GM19023 (cell line): ENCODE data around the gene H1-8.
"Not testable (repeated sequence)": the region's sequence is repeated elsewhere in the genome, so short reads cannot be mapped to it uniquely, and the experiment has no call there.

ENCODE experiments used
- ATAC-seq: cut with Tn5 transposase; IDR thresholded peaks from one replicate; pipeline ENCODE4 v1.9.1; 2021; ENCODE audit warnings: mild to moderate bottlenecking, moderate library complexity; ENCODE audit not compliant: unreplicated experiment

Gene H1-8

DNA sequence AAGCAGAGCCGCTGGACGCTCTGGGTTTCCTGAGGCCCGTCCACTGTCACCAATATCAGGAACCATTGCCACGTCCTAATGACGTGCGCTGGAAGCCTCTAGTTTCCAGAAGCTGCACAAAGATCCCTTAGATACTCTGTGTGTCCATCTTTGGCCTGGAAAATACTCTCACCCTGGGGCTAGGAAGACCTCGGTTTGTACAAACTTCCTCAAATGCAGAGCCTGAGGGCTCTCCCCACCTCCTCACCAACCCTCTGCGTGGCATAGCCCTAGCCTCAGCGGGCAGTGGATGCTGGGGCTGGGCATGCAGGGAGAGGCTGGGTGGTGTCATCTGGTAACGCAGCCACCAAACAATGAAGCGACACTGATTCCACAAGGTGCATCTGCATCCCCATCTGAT, 11.3 kb upstream of the H1-8 start:
- no peak for ATAC-seq

DNA sequence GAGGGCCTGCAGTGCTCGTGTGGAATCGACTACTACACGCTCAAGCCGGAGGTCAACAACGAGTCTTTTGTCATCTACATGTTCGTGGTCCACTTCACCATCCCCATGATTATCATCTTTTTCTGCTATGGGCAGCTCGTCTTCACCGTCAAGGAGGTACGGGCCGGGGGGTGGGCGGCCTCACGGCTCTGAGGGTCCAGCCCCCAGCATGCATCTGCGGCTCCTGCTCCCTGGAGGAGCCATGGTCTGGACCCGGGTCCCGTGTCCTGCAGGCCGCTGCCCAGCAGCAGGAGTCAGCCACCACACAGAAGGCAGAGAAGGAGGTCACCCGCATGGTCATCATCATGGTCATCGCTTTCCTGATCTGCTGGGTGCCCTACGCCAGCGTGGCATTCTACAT, 10.7 kb upstream of the H1-8 start:
- ATAC-seq: no peak

GRCh38 chr3:129533406-129533805, 9.6 kb upstream of the H1-8 start:
- ATAC-seq: no peak

GRCh38 chr3:129534428-129535027, 8.4 kb upstream of the H1-8 start:
- no peak for ATAC-seq

- no peak for ATAC-seq
These were observed 7.9 kb upstream of the H1-8 start for GRCh38 chr3:129535075-129535474.

DNA sequence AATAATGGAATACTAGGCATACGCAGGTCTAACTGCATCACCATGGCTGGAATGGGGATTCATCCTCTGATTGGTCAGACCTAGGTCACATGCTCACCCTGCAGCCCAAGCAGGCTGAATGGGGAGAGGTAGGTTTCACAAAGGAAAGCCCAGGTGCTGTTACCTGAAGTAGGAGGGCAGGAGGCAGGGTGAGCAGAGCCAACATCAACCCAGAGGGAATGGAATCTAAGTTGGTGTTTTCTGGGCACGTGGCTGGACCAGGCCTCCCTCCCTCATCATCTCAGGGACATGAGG, 6.7 kb upstream of the H1-8 start:
- ATAC-seq: no peak

DNA sequence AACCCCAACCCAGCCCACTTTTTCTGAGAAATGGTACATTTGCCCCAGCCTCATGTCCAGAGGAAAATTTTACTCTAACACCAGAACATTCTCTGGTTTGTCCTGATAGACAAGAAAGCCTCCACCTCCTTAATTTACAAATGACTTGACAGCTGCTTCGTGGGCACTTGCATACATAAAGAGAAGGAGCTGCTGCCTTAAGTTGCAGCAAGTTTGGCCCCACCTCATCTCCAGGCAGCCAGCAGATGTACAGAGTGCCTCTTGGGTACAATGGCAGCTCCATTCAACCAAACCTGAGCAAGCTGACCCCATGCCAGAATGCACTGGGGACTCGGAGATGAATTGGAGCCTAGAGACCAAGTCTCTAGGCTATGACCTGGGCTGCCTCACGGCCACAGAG, 6.2 kb upstream of the H1-8 start:
- ATAC-seq: no peak

GRCh38 chr3:129539206-129539605, 3.8 kb upstream of the H1-8 start:
- no peak for ATAC-seq

- no peak for ATAC-seq
These were observed 2.0 kb upstream of the H1-8 start for GRCh38 chr3:129540776-129541516.

DNA sequence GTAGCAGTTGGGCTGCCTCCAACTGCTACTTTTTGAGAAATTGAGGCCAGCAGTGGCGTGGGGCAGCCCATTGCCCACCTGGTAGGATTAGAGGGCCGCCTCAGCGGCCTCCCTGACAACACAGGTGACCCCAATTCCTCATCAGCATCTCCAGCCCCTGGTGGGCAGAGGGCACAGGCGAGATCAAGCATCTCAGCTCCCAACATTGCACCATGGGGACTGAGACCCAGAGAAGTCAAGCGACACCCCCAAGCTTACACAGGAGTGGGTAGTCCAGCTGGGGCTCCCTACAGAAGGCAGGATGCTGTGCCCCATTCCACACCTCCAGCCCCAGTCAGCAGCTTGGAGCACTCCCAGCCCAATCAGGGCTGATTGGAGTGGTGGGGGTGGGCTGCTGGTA, 228 bp upstream of the H1-8 start:
- no peak for ATAC-seq

DNA sequence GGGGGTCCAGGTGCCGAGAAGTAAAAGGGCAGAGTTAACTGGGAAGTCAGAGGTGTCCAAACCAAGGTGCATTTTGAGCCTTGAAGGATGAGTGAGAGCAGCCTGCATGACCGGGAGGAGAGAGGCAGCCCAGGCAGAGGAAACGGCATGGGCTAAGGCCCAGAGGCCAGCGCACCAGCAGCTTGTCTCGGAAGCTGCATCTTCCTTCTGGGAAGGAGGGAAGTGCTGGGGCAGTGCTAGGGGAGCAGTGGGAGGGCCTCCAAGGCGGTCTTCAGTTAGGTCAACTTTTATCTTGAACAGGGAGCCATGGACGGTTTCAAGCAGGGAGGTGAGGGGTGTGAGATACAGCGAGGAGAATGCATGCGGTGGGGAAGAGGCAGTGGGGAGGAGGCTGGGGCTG, 1.0 kb downstream of the H1-8 start:
- no peak for ATAC-seq

DNA sequence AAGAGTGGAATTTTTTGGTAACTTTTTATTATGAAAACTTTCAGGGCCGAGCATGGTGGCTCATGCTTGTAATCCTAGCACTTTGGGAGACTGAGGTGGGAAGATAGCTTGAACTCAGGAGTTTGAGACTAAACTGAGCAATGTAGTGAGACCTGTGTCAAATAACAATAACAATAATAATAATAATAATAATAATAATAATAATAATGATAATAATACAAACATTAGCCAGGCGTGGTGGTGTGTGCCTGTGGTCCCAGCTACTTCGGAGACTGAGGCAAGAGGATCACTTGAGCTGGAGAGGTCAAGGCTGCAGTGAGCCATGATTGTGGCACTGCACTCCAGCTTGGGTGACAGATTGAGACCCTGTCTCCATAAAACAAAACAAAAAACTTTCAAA, 3.0 kb downstream of the H1-8 start:
- ATAC-seq: not testable (repeated sequence)

DNA sequence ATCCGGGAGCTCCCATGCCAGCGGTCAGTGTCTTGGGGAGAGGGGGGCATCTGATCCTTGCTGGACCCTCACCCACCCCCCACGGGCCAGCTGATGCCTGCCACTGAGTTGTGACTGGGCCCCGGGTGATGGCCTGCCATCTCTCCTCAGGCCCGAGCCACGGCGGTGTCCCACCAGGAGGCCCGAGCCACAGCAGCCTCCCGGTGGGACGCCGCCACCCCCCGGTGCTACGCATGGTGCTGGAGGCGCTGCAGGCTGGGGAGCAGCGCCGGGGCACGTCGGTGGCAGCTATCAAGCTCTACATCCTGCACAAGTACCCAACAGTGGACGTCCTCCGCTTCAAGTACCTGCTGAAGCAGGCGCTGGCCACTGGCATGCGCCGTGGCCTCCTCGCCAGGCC, 4.3 kb downstream of the H1-8 start:
- ATAC-seq: no peak

DNA sequence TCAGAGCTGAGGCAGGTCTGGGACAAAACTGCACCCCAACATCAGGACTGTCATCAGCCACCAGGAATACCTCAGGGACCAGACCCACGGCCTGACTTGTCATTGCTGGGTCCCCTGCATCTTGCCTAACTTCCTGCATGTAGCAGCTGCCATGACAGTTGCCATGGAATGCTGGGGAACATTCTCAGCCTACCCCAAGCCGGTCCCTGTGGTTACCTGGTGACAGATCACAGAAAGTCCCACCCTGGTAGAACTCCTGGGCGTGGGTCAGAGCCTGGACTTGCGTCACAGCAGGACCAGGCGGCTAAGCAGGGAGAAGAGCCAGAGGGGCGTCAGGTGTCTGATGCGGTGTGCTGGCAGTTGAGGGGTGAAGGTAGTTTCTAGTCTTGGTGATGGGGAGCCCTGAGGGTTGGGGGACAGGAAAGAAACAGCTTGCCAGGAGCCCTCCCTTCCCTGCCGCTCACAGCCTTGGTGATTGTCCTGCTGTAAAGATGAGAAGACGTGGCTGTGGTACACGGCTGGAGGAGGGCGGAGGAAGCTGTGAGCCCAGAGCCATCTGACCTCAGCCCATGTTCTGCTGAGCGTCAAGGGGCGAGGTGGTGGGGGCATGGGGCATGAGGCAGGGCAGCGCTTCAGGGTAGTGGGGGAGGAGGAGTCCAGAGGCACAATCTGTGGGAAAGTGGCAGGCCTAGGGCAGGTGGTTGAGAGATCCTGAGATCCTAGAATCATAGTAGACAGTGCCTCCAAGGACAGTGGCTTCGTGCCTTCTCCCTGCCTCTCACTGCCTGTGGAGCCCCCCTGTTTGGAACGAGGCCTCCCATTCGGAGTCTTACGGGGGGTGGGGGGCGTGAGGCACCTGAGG, 5.4 kb downstream of the H1-8 start:
- no peak for ATAC-seq

- ATAC-seq: no peak
These were observed 6.2 kb downstream of the H1-8 start for GRCh38 chr3:129549006-129549800.

DNA sequence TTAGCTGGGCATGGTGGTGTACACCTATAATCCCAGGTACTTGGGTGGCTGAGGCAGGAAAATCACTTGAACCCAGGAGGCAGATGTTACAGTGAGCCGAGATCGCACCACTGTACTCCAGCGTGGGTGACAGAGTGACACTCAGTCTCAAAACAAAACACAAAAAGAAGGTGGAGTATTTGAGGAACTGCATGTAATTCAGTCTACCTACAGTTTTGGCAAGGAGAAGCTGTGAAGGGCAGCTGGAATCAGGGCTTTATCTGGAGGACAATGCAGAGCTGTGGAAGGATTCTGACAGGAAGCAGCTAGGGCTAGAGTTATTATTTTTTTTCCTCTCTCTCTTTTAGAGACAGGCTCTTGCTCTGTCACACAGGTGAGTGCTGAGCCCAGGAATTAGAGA, 6.8 kb downstream of the H1-8 start:
- no peak for ATAC-seq

DNA sequence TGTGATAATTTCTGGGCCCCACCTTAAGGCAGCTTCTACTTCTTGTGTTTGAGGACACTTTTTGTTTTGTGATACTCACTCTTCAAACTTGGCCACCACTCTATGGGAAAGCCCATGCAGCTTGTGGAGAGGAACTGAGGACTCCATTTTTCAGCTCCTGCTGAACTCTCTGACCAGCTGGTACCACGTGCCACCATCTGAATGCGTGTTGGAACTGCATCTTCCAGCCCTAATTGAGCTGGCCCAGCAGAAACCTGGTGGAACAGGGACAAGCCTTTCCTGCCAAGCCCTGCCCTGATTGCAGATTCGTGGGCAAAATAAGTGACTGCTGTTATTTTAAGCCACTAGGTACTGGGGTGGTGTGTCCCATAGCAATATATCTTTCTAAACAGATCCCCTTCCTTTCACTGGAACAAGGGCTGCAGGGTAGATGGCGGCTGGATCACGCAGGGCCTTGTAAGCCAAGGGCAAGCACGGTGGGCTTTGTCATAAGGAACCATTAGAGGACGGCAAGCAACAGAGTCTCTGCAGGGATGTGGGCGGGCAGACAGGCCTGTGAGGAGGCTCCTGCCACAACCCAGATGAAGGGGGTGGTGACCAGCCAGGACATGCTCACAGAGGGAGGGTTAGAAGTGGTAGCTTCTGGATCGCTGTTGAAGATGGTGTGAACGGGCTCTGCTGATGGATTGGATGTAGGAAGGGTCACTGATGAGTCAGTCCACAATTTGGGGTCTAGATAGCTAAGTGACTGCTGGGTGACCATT, 9.5 kb downstream of the H1-8 start:
- ATAC-seq: no peak

- ATAC-seq: no peak
These were observed 10.2 kb downstream of the H1-8 start for GRCh38 chr3:129553171-129553570.

DNA sequence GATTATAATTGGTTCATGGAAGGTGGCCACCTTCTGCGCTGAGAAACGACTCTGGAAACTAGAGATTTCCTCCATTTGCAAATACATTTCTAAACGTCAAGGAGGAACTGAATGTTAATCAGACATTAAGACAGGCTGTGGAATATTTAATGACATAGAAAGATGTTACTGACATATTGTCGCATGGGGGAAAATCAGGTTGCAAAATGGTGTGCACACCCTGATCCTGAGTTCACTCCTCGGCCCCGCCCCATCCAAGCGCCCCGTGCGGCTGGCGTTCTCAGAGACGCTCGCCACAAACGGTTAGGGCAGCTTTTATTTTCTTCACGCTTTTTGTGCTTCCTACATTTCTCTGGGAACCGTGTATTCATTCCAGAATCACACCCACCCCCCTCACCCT, 10.7 kb downstream of the H1-8 start:
- no peak for ATAC-seq

DNA sequence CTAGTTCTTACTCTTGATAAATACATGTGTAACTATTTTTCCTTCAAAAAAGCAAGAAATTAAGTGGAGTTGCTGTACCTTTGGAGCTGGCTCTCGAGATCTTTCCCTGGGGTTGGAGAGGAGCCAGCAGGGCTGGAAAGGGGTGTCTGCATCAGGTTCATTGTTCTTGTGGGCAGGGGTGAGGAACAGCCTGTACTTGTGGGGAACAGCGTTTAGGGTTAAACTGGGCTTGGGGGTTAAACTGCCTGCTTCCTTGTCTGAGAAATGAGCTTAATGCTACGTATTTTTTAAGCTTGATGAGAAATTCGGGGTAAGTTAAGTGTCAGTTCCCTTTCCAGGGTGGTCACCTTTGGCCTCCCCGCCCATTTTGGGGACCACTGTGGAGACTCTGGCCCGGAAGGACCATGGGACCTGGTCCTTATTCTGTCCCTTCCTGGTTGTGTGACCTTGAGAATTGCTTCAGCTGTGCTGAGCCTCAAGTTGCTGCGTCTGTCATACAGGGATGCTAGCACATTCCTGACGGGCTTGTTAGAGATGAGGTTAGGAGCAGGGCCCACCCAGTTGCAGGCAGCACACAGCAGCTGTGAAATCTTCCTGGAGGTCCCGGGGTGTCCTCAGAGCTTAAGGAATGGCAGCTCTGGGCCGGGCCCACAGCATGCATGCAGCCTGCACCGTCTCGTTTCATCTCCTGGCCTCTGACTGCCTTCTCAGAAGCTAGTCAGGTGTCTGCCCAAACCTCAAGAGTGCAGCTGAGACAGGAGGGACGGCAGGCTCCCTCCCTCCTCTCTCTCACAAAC, 11.6 kb downstream of the H1-8 start:
- no peak for ATAC-seq
